Activated T-helper 17 cell treated with anti-CD3 and anti-CD28 coated beads, Interleukin-2, amount 50 U/mL, for 72 hours (primary cell): Measurements from ENCODE around the gene NXPE3. TPM values are rescaled to one million over a fixed set of nuclear protein-coding genes. Genes with fewer than 3 reads are reported as not detected.
"Not testable (repeated sequence)": the region's sequence is repeated elsewhere in the genome, so short reads cannot be mapped to it uniquely, and the experiment has no call there.

Experiments used
- ATAC-seq: fragments of 150-1000 bp; cut with Tn5 transposase; replicated peaks from 2 replicates; pipeline ENCODE4 v1.10.0; 2021; ENCODE audit warnings: mild to moderate bottlenecking, moderate library complexity
- H3K27ac Mint-ChIP-seq: one replicate; pipeline ENCODE4 v1.8.0; 2022; ENCODE audit warnings: mixed read lengths
- H3K27me3 Mint-ChIP-seq: one replicate; pipeline ENCODE4 v1.8.0; 2022; ENCODE audit warnings: mixed read lengths
- H3K36me3 Mint-ChIP-seq: one replicate; pipeline ENCODE4 v1.8.0; 2022; ENCODE audit warnings: low read depth, mild to moderate bottlenecking, mixed read lengths
- H3K4me1 Mint-ChIP-seq: one replicate; pipeline ENCODE4 v1.8.0; 2022; ENCODE audit warnings: mixed read lengths
- H3K4me3 Mint-ChIP-seq: one replicate; pipeline ENCODE4 v1.8.0; 2022; ENCODE audit warnings: mild to moderate bottlenecking, mixed read lengths
- H3K9me3 Mint-ChIP-seq: one replicate; pipeline ENCODE4 v1.8.0; 2022; ENCODE audit warnings: mixed read lengths
- total RNA-seq, 2 donors: library from RNA; stranded (reverse); gene quantifications; one replicate each; pipeline ENCODE4 v1.2.3, GENCODE V29; 2022

Gene NXPE3
- total RNA-seq, result 10 to 100 TPM; 13.9 to 21.3 TPM

GRCh38 chr3:101779047-101779821 is at the start of gene NXPE3:
Gene NXPE3, plus strand, starts transcription at chr3:101779211. Its CDS starts 6,386 bp downstream, at chr3:101785597.
- ATAC-seq, result peak; percentile 91
- no peaks in the 10 kb centered on the region for H3K9me3 Mint-ChIP-seq

GRCh38 chr3:101729586-101729985 is 49.4 kb upstream of the NXPE3 start:
- H3K27ac Mint-ChIP-seq, result no peak overlapping the region
- peaks cover 86% of the 10 kb centered on the region for H3K36me3 Mint-ChIP-seq
- no peak for ATAC-seq
- H3K4me3 Mint-ChIP-seq, result no peak overlapping the region
- no peaks in the 10 kb centered on the region for H3K9me3 Mint-ChIP-seq
- H3K27me3 Mint-ChIP-seq, result no peaks in the 10 kb centered on the region
- H3K4me1 Mint-ChIP-seq, result peaks cover 5% of the 10 kb centered on the region

More at GRCh38 chr3:101779047-101779821, at the start of gene NXPE3:
- H3K4me3 Mint-ChIP-seq, result peak within 1 kb of the TSS; percentile 83
- H3K27me3 Mint-ChIP-seq, result no peaks in the 10 kb centered on the region
- peak within 1 kb of the TSS; percentile 92 for H3K27ac Mint-ChIP-seq
- peaks cover 18% of the 10 kb centered on the region for H3K36me3 Mint-ChIP-seq
- H3K4me1 Mint-ChIP-seq, result peaks cover 10% of the 10 kb centered on the region

GRCh38 chr3:101730839-101731238 is 48.2 kb upstream of the NXPE3 start:
- no peak overlapping the region for H3K27ac Mint-ChIP-seq
- peaks cover 5% of the 10 kb centered on the region for H3K4me1 Mint-ChIP-seq
- H3K4me3 Mint-ChIP-seq, result no peak overlapping the region
- peaks cover 93% of the 10 kb centered on the region for H3K36me3 Mint-ChIP-seq
- H3K27me3 Mint-ChIP-seq, result no peaks in the 10 kb centered on the region
- ATAC-seq, result no peak
- H3K9me3 Mint-ChIP-seq, result no peaks in the 10 kb centered on the region

- H3K36me3 Mint-ChIP-seq, result peaks cover 100% of the 10 kb centered on the region
Measured at GRCh38 chr3:101732240-101732641, 46.8 kb upstream of the NXPE3 start.

DNA sequence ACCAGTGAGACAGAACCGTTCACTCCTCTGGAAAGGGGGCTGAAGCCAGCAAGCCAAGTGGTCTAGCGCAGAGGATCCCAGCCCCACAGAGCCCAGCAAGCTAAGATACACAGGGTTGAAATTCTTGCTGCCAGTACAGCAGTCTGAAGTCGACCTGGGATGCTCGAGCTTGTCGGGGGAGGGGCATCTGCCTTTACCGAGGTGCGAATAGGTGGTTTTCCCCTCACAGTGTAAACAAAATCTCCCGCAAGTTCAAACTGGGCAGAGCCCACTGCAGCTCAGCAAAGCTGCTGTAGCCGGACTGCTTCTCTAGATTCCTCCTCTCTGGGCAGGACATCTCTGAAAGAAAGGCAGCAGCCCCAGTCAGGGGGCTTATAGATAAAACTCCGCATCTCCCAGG is 43.2 kb upstream of the NXPE3 start:
- H3K9me3 Mint-ChIP-seq, result peaks cover 4% of the 10 kb centered on the region
- no peak for ATAC-seq

More at GRCh38 chr3:101732240-101732641, 46.8 kb upstream of the NXPE3 start:
- Mint-ChIP-seq H3K27ac (no peak overlapping the region), H3K9me3 (no peaks in the 10 kb centered on the region), H3K27me3 (no peaks in the 10 kb centered on the region), H3K4me1 (no peaks in the 10 kb centered on the region), H3K4me3 (no peak overlapping the region)
- no peak for ATAC-seq

GRCh38 chr3:101741914-101742313 is 37.1 kb upstream of the NXPE3 start:
- not testable (repeated sequence) for H3K27me3 Mint-ChIP-seq

More for the DNA sequence above, 43.2 kb upstream of the NXPE3 start:
- peaks cover 70% of the 10 kb centered on the region for H3K36me3 Mint-ChIP-seq
- no peaks in the 10 kb centered on the region for H3K4me1 Mint-ChIP-seq
- no peak overlapping the region for H3K27ac Mint-ChIP-seq
- no peak overlapping the region for H3K4me3 Mint-ChIP-seq
- no peaks in the 10 kb centered on the region for H3K27me3 Mint-ChIP-seq

DNA sequence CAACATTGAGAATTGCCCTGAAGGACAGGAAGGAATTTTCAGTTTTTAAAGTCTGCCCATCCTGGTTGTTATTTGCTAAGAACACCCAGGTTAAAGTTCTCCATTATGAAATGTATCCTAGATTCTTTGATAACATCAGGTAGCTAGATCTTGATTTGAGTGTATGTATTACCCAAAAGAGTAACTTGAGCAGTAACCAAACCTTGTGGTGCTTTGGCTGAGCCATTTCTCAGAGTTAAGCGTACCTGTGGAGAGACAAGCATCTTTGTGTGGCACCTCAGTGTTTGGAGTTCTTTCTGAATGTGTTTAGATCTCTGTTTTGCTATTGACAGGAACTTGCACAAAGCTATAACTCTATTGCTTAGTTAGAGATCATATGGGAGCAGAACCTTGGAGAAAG is 34.2 kb upstream of the NXPE3 start:
- no peaks in the 10 kb centered on the region for H3K27me3 Mint-ChIP-seq
- H3K9me3 Mint-ChIP-seq, result no peaks in the 10 kb centered on the region
- H3K4me3 Mint-ChIP-seq, result no peak overlapping the region
- ATAC-seq, result no peak
- no peaks in the 10 kb centered on the region for H3K4me1 Mint-ChIP-seq
- peak overlapping the region; percentile 16 for H3K27ac Mint-ChIP-seq
- H3K36me3 Mint-ChIP-seq, result peaks cover 14% of the 10 kb centered on the region

More at GRCh38 chr3:101741914-101742313, 37.1 kb upstream of the NXPE3 start:
- H3K27ac Mint-ChIP-seq, H3K4me1 Mint-ChIP-seq, H3K4me3 Mint-ChIP-seq, H3K9me3 Mint-ChIP-seq, ATAC-seq: not testable (repeated sequence)
- H3K36me3 Mint-ChIP-seq, result peaks cover 24% of the 10 kb centered on the region

- H3K36me3 Mint-ChIP-seq, result peaks cover 21% of the 10 kb centered on the region
- not testable (repeated sequence) for H3K27ac Mint-ChIP-seq, ATAC-seq
Measured at GRCh38 chr3:101745934-101746333, 33.1 kb upstream of the NXPE3 start.

GRCh38 chr3:101753386-101754113 is 25.5 kb upstream of the NXPE3 start:
- not testable (repeated sequence) for H3K9me3 Mint-ChIP-seq, ATAC-seq, H3K27me3 Mint-ChIP-seq
- Mint-ChIP-seq H3K4me3 (peak overlapping the region; percentile 57), H3K36me3 (peaks cover 59% of the 10 kb centered on the region), H3K4me1 (peaks cover 11% of the 10 kb centered on the region), H3K27ac (peak overlapping the region; percentile 23)

More at GRCh38 chr3:101745934-101746333, 33.1 kb upstream of the NXPE3 start:
- not testable (repeated sequence) for H3K9me3 Mint-ChIP-seq, H3K4me3 Mint-ChIP-seq, H3K4me1 Mint-ChIP-seq, H3K27me3 Mint-ChIP-seq

GRCh38 chr3:101758224-101758623 is 20.8 kb upstream of the NXPE3 start:
- ATAC-seq, result no peak
- no peak overlapping the region for H3K4me3 Mint-ChIP-seq
- H3K27ac Mint-ChIP-seq, result no peak overlapping the region
- H3K27me3 Mint-ChIP-seq, result no peaks in the 10 kb centered on the region
- no peaks in the 10 kb centered on the region for H3K9me3 Mint-ChIP-seq
- H3K4me1 Mint-ChIP-seq, result peaks cover 26% of the 10 kb centered on the region
- peaks cover 76% of the 10 kb centered on the region for H3K36me3 Mint-ChIP-seq

DNA sequence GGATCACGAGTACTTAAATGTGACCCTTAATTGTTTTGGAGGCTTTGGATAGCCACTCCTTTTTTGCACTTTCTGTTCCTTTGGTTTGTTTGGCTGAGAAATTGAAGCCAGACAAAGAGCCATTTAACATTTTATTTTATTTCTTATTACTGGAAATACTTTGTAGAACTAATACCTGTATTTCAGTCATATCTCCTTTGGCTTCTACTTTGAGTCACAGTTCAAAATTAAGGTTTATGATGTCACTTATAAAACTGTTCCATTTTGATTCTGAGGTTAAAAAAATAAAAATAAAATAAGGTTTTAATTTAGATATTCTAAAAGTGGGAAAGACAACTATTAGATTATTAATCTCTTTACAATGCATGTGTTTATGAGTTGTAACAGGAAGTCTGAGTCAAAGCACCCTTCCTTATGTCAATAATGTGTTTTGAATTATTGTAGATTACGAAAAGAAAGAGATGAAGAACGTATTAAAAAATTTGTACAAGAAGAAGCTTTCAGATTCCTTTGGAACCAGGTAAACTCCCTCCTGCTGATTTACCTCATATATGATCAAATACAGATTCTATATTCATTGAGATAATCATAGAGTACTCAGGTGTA is 16.9 kb upstream of the NXPE3 start:
- H3K27me3 Mint-ChIP-seq, result no peaks in the 10 kb centered on the region
- H3K4me3 Mint-ChIP-seq, result no peak overlapping the region
- H3K9me3 Mint-ChIP-seq, result no peaks in the 10 kb centered on the region
- ATAC-seq, result no peak
- H3K36me3 Mint-ChIP-seq, result peaks cover 76% of the 10 kb centered on the region
- peaks cover 15% of the 10 kb centered on the region for H3K4me1 Mint-ChIP-seq
- H3K27ac Mint-ChIP-seq, result no peak overlapping the region

DNA sequence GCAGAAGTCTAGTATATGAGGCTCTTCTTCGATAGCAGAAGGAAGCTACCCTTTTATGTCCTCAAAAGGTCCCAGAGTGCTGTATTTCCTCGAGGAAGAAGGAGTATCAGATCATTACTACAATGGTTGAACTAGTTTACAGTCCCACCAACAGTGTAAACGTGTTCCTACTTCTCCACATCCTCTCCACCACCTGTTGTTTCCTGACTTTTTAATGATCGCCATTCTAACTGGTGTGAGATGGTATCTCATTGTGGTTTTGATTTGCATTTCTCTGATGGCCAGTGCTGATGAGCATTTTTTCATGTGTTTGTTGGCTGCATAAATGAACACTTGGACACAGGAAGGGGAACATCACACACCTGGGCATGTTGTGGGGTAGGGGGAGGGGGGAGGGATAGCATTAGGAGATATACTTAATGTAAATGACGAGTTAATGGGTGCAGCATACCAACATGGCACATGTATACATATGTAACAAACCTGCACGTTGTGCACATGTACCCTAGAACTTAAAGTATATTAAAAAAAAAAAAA is 1.2 kb upstream of the NXPE3 start:
- H3K4me3 Mint-ChIP-seq, result peak overlapping the region; percentile 83

GRCh38 chr3:101778385-101779046 is 495 bp upstream of the NXPE3 start:
- H3K27ac Mint-ChIP-seq, result peak overlapping the region; percentile 92
- no peaks in the 10 kb centered on the region for H3K9me3 Mint-ChIP-seq
- H3K27me3 Mint-ChIP-seq, result no peaks in the 10 kb centered on the region
- peak overlapping the region; percentile 83 for H3K4me3 Mint-ChIP-seq
- H3K4me1 Mint-ChIP-seq, result peaks cover 6% of the 10 kb centered on the region
- ATAC-seq, result no peak
- peaks cover 10% of the 10 kb centered on the region for H3K36me3 Mint-ChIP-seq

More for the DNA sequence above, 1.2 kb upstream of the NXPE3 start:
- not testable (repeated sequence) for H3K9me3 Mint-ChIP-seq, H3K36me3 Mint-ChIP-seq, H3K4me1 Mint-ChIP-seq, ATAC-seq, H3K27me3 Mint-ChIP-seq
- H3K27ac Mint-ChIP-seq, result peak overlapping the region; percentile 62

- Mint-ChIP-seq H3K36me3 (peaks cover 24% of the 10 kb centered on the region), H3K27ac (peak overlapping the region; percentile 92), H3K9me3 (no peaks in the 10 kb centered on the region), H3K4me3 (peak overlapping the region; percentile 83), H3K27me3 (no peaks in the 10 kb centered on the region), H3K4me1 (peaks cover 14% of the 10 kb centered on the region)
- ATAC-seq, result no peak
Measured at GRCh38 chr3:101779822-101780381, 891 bp downstream of the NXPE3 start.
